Mucosa of rectum (tissue), 2 donors: ENCODE measurements around the gene SLC35A5.

Source experiments
- H3K27ac ChIP-seq, 2 donors: one replicate each; pipeline ENCODE4 v1.7.0; 2013; ENCODE audit warnings: inconsistent platforms in 2 of 2, low read depth in 2 of 2, low read length in 2 of 2
- H3K27me3 ChIP-seq, 2 donors: one replicate each; pipeline ENCODE4 v1.7.0; 2013; ENCODE audit warnings: low read length in 2 of 2; ENCODE audit not compliant: control insufficient read depth in 2 of 2, insufficient read depth in 2 of 2
- H3K36me3 ChIP-seq, 2 donors: one replicate each; pipeline ENCODE4 v1.7.0; 2013; ENCODE audit warnings: low read length in 2 of 2; ENCODE audit not compliant: control insufficient read depth in 2 of 2, insufficient read depth in 2 of 2
- H3K4me1 ChIP-seq, 2 donors: one replicate each; pipeline ENCODE4 v1.7.0; 2013; ENCODE audit warnings: low read length in 2 of 2, mild to moderate bottlenecking in 1 of 2; ENCODE audit not compliant: control insufficient read depth in 2 of 2, insufficient read depth in 2 of 2
- H3K4me3 ChIP-seq, 2 donors: one replicate each; pipeline ENCODE4 v1.7.0; 2013; ENCODE audit warnings: low read length in 2 of 2
- H3K9ac ChIP-seq, 2 donors: one replicate each; pipeline ENCODE4 v1.7.0; 2013; ENCODE audit warnings: low read length in 2 of 2, low read depth in 1 of 2, mild to moderate bottlenecking in 1 of 2
- H3K9me3 ChIP-seq, 2 donors: one replicate each; pipeline ENCODE4 v1.7.0; 2013; ENCODE audit warnings: low read length in 2 of 2; ENCODE audit not compliant: control insufficient read depth in 2 of 2
- donor health status: healthy.
- donor health status: Normal muscosa, but diverticular disease.

The SLC35A5 gene

DNA sequence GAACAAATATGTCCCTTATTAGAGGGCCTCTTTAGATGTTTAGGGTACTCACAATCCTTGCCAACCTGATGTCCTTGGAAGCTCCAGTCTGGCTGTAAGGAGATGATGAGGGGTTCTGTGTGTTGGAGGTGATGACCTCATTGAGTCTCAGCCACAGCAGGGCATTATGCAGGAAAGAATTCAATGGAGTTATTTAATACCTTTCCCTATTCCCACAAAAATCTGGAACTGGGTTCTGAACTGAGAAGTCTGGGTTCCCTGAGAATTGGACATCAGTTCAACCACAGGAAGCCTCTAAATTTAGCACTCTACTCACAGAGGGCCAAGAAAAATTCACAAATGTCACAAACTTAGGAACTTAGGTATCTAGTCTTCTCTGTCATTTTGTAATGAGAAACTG, 36.9 kb downstream of the SLC35A5 start:
- Histone ChIP-seq H3K27ac (no peak overlapping the region), H3K36me3 (peaks cover 3 to 4% of the 10 kb centered on the region in 2 donors), H3K4me1 (no peaks in the 10 kb centered on the region), H3K9ac (no peak overlapping the region), H3K4me3 (no peak overlapping the region), H3K27me3 (no peaks in the 10 kb centered on the region), H3K9me3 (no peaks in the 10 kb centered on the region)

DNA sequence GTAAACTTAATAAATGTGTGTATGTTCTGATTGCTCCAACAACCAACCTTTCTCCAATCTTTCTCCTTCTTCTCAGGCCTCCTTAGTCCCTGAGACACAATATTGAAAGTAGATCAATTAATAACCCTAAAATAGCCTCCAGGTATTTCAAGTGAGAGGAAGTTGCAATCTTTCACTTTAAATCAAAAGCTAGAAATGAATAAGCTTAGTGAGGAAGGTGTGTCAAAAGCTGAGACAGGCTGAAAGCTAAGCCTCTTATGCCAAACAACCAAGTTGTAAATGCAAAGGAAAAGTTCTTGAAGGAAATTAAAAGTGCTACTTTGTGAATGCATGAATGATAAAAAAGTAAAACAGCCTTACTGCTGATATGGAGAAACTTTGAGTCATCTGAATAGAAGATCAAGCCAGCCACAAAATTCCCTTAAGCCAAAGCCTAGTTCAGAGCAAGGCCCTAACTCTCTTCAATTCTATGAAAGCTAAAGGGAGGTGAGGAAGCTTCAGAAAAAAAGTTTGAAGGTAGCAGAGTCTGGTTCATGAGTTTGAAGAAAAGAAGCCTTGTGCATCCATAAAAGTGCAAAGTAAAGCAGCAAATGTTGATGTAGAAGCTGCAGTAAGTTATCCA, 40.5 kb downstream of the SLC35A5 start:
- H3K9me3 ChIP-seq, result no peaks in the 10 kb centered on the region
- H3K4me3 ChIP-seq, result no peak overlapping the region
- no peak overlapping the region for H3K27ac ChIP-seq
- no peaks in the 10 kb centered on the region for H3K27me3 ChIP-seq
- no peaks in the 10 kb centered on the region for H3K4me1 ChIP-seq
- H3K9ac ChIP-seq, result no peak overlapping the region
- peaks cover 0 to 3% of the 10 kb centered on the region in 2 donors for H3K36me3 ChIP-seq

DNA sequence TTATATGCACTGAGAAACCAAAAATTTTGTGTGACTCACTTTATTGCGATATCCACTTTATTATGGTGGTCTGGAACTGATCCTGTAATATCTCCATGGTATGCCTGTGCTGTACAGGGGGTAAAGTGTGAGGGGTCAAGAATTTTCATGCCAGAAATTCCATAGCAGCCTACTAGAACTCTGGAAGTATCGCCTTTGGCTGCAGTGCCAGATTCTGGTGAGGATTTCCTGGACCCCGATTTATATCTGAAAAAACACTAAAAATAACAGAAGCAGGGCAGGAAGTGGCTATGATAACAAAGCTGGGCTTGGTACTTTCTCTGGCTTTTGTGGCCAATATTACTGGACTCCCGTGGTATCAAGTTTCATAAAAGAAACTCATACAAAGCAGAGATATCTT, 42.7 kb downstream of the SLC35A5 start:
- Histone ChIP-seq H3K4me3 (no peak overlapping the region), H3K36me3 (no peaks in the 10 kb centered on the region), H3K9ac (no peak overlapping the region), H3K27ac (no peak overlapping the region), H3K27me3 (no peaks in the 10 kb centered on the region), H3K9me3 (no peaks in the 10 kb centered on the region), H3K4me1 (no peaks in the 10 kb centered on the region)

DNA sequence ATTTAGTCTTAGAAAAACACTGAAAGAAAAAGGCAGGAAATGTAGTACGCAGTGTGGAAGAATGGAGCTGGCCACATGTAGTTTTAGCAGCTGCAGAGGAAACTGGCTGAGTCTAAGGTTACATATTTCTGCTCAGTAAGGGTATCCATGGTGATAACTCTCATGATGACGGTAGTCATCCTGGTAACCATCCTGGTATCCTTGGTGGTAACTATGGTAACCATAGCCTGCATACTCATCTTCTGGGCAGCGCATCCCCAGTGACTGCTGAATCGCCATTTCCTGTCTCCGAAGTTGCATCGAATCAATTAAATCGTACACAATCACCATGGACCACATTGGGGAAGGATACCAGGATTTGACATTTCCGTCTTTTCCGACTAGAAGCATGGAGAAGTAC, 43.4 kb downstream of the SLC35A5 start:
- no peak overlapping the region for H3K9ac ChIP-seq
- H3K27ac ChIP-seq, result no peak overlapping the region
- H3K4me3 ChIP-seq, result no peak overlapping the region
- no peaks in the 10 kb centered on the region for H3K27me3 ChIP-seq
- H3K36me3 ChIP-seq, result no peaks in the 10 kb centered on the region
- H3K9me3 ChIP-seq, result no peaks in the 10 kb centered on the region
- H3K4me1 ChIP-seq, result no peaks in the 10 kb centered on the region

- Histone ChIP-seq H3K27ac (no peak overlapping the region), H3K27me3 (no peaks in the 10 kb centered on the region), H3K9me3 (no peaks in the 10 kb centered on the region), H3K36me3 (no peaks in the 10 kb centered on the region), H3K4me1 (no peaks in the 10 kb centered on the region), H3K9ac (no peak overlapping the region), H3K4me3 (no peak overlapping the region)
Observed at GRCh38 chr3:112606098-112606497, 44.3 kb downstream of the SLC35A5 start.

DNA sequence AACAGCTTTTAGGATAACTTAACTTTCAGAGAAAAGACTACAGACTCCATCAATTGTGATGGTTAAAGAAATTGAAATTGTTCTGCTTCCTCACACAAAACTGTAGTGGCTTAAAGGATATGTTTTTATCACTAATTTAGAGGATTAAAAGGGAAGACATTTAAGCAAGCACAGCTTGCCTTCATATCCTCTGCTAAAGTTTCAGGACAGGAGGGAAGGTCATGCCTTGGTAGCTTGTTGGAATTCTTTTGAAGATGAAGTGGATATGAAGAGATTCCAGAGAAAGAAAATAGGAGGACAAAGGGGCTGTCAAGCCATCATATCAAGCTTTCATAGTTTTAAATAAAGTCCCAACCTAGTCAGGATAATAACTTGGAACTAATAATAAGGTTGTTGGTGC, 46.0 kb downstream of the SLC35A5 start:
- H3K27ac ChIP-seq, result no peak overlapping the region
- H3K9ac ChIP-seq, result no peak overlapping the region
- no peaks in the 10 kb centered on the region for H3K9me3 ChIP-seq
- H3K4me1 ChIP-seq, result no peaks in the 10 kb centered on the region
- H3K27me3 ChIP-seq, result no peaks in the 10 kb centered on the region
- H3K36me3 ChIP-seq, result no peaks in the 10 kb centered on the region
- no peak overlapping the region for H3K4me3 ChIP-seq

- Histone ChIP-seq H3K9me3 (no peaks in the 10 kb centered on the region), H3K9ac (no peak overlapping the region), H3K36me3 (no peaks in the 10 kb centered on the region), H3K27me3 (no peaks in the 10 kb centered on the region), H3K27ac (no peak overlapping the region), H3K4me1 (no peaks in the 10 kb centered on the region), H3K4me3 (no peak overlapping the region)
Observed at GRCh38 chr3:112610121-112610520, 48.3 kb downstream of the SLC35A5 start.

DNA sequence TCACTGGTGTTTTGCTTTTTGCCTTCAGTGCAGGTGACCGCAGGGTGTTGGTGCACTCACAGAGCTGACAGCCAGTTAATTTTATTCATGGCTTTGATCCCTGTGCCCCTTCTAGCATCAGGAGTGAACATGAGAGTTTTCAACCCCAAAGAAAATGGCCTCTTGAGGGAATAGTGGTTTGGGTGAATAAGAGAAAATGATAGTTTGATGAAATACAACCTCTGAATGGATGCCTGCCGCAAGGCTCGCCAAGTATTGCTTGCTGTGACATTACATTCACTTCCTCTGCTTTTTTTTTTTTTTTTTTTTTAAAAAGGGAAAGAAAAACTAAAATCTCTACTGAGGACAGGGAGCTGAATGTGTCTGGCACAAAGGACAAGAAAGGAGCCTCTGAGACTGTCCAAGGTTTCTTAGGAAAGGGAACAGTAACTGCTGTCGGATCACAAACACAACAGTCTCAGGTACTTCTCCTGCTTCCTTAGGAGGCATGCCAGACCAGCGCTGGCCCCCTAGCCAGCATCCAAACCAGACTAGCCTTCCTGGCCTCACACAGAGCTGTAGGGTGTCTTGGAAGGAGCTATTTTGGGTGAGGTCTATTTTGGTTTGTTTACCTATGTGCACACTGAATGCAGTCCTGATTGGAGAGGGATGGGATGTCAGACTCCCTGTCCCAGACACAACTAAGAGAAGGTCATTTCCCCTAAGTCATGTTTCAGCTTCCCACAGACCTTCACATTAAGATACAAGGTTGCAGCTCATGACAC, 50.1 kb downstream of the SLC35A5 start:
- Histone ChIP-seq H3K27ac (no peak overlapping the region), H3K36me3 (no peaks in the 10 kb centered on the region), H3K27me3 (no peaks in the 10 kb centered on the region), H3K4me3 (no peak overlapping the region), H3K9ac (no peak overlapping the region), H3K4me1 (no peaks in the 10 kb centered on the region), H3K9me3 (no peaks in the 10 kb centered on the region)

- Histone ChIP-seq H3K27me3 (no peaks in the 10 kb centered on the region), H3K36me3 (no peaks in the 10 kb centered on the region), H3K4me1 (no peaks in the 10 kb centered on the region), H3K27ac (no peak overlapping the region), H3K9ac (no peak overlapping the region), H3K4me3 (no peak overlapping the region), H3K9me3 (no peaks in the 10 kb centered on the region)
Observed at GRCh38 chr3:112615989-112616731, 54.3 kb downstream of the SLC35A5 start.

DNA sequence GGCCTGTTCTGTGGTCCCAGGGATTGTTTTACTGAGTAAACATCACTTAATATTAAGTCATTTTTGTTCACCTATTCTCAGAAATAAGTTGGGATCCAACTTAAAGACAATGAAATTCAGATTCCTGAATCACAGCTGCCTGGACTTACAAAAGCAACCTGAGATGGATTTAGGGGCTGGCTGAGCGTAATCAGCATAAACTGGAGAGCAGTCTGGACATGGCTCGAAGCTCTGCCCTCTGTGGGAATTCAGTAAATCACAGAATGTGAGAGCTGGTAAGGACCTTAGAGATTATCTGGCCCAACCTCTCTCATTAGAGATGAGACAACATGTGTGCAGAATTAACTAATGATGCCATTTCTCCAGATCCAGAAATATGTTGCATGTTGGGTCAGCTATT, 55.4 kb downstream of the SLC35A5 start:
- no peaks in the 10 kb centered on the region for H3K27me3 ChIP-seq
- no peaks in the 10 kb centered on the region for H3K9me3 ChIP-seq
- no peak overlapping the region for H3K9ac ChIP-seq
- H3K27ac ChIP-seq, result no peak overlapping the region
- H3K4me3 ChIP-seq, result no peak overlapping the region
- no peaks in the 10 kb centered on the region for H3K36me3 ChIP-seq
- H3K4me1 ChIP-seq, result no peaks in the 10 kb centered on the region
